HG03520 (cell line): ENCODE results near the gene GALNT16.
"Not testable (repeated sequence)": the region's sequence is repeated elsewhere in the genome, so short reads cannot be mapped to it uniquely, and the experiment has no call there.

Source experiments
- ATAC-seq: cut with Tn5 transposase; IDR thresholded peaks from one replicate; pipeline ENCODE4 v1.9.1; 2021; ENCODE audit warnings: mild to moderate bottlenecking, moderate library complexity; ENCODE audit not compliant: unreplicated experiment

Gene GALNT16

DNA sequence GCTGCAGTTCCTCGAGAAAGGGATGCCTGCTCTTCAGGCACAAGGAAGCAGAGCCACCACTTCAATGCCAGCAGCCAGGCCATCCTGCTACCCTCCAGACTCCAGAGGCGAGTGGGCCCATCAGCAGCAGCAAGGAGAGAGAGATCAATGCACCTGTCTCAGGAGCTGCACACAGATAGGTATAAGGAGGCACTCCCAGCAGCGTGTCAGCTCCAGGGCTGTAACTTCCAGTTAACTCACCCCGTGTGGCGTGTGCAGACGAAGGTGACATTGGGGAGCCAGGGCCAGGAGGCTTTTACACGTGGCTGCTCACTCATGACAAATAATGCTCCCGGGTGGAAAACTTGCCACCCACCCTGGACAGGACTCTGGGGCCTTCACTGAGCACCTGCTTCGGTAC lies 24.2 kb downstream of the GALNT16 start:
- no peak for ATAC-seq

DNA sequence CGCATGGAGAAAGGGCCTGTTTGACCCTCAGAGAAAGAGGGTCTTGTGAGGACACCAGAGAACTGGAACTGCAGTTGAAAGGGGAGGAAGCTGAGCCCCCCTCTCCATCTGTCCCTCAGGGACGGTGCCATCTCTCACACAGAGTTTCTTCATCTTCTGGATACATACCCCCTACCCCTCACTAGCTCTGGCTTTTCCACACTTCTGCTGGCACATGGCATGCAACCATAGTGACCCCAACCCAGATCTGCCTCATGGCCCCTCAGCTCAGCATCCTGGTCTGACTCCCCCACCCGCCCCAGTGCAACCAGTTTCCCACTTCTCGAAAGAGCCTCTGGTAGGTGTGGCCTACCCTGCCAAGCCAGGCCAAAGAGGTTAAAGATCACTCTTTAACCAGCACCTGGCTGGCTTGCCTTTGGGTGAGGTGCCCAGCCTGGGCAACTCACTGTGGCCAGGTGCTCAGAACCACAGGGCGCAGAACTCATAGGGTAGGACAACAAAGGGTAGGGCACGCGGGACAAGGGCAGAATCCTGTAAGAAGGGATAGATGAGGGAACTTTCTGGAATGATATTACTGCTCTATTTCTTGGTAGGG lies 25.8 kb downstream of the GALNT16 start:
- no peak for ATAC-seq

DNA sequence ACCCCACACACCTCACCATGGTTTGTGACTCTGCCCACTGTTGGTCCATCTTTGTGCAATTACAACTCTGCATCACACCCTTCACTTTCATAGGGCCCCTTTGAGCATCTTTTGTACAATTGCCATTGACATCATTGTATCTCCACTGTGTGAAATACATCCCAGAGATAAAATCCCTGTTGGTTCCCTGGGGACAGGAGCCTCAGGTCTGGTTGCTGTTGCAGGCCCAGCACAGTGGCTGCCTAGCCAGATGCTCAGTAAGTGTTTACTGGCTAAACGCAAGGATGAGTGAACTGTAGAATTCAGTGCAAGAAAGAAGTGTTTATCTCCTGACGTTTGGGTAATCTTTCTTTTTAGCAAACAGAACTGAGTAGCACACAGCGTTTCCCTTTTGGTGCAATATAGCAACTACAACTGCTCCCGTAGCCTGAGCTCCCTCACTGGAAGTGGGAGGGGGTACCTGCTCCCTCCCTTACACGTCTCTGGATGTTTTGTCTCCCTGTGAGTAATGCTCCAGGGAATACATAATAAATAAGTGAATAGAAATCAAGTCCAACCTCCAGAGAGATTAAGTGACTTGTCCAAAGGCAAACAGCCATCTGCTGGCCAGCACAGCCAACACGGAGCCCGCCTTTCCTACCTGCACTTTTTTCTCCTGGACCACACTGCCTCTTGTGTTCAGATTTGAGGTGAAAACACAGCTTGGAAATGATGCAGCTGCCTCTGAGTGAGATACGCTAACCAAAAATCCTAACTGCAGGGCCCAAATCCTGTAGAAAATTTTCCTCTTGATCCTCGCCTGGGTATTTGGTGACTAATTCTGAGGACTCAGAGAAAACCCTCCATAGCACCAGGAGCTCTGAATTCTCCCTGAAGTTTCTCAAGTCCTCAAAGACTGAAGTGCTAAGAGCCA lies 27.4 kb downstream of the GALNT16 start:
- ATAC-seq, result no peak

DNA sequence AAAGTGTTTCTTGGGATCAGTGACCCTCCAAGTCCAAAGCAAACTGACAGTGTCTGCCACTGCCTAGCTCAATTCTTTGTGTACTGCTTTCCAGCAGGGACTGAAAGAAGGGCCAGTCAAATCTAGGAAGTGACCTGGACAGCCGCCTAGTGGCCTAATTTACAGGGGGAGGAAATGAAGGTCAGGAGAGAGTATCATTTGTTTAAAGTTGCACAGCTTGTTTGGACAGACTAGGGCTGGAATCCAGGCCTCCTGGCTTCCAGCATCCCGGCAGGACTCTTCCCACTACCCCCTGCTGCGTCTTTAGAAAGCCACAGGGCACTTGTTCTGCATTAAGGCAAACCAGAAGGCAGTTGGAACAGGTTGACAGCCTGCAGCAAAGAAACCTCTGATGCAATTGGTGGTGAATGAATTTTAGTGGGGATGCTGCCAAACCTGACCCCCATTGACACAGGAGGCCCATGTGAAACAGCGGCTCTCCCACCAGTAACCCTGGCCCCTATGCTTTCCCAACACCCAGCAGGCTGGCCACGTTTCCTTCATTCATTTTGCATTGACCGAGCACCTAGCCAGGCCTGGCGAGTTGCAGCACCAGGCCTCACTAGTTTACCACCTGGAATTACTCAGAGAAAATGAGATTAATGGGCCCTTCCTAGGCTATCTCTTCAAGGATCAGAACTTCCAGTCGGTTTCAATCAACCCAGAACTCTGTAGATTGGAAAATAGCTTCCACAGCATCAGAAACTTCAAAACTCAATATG lies 28.2 kb downstream of the GALNT16 start:
- no peak for ATAC-seq

DNA sequence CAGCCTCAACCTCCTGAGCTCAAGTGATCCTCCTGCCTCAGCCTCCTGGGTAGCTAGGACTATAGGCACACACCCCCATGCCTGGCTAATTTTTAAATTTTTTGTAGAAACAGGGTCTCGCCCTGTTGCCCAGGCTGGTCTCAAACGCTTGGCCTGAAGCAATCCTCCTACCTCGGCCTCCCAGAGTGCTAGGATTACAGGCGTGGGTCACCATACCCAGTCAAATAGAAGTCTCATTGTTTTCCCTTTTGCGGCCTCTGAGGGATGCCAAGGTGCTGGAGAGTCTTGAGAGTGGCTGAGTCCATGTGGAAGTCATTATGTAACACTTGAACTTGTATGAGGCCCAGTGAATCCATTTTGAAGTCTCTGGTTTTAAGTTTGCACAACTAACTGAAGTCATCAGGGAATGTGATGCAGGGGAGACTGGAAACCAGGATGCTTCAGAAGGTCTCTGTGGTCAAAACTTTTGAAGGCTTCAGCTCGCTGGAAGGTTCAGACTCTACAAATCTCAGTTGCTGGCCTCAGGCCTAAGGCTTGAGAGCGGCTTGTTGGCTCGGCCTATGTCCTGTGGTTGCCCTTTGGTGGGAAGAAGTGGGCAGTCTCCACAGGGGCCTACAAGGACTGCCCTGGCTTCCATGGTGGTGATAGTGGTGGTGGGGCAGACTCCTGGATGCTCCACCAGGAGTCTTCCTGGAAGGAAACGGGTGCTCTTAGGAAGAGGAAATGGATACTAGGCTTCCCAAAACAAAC lies 29.2 kb downstream of the GALNT16 start:
- no peak for ATAC-seq

DNA sequence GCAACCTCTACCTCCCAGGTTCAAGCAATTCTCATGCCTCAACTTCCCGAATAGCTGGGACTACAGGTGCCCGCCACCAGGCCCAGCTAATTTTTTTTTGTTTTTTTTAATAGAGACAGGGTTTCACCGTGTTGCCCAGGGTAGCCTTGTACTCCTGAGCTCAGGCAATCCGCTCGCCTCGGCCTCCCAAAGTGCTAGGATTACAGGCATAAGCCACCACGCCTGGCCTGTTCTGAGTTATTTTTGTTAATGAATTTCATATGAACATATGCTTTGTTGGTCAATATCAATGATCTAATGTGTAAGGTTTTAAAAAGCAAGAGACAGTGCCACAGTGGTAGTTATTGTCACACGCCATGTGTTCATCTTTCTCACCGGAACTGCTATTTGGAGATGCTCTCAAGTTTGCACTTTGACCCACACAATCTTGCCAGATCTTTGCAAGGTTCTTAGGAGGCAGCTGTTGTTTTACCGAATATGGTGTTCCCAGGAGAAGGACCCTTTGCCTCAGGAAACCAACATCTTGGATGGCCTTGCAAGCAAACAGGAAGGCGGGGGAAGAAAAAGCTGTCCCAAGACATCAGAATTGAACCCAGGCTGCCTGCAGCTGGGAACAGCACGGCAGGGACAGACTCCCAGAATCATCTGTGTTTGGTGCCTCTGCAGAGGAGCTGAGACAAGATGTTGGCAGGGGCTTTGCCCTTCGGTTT lies 30.0 kb downstream of the GALNT16 start:
- no peak for ATAC-seq

DNA sequence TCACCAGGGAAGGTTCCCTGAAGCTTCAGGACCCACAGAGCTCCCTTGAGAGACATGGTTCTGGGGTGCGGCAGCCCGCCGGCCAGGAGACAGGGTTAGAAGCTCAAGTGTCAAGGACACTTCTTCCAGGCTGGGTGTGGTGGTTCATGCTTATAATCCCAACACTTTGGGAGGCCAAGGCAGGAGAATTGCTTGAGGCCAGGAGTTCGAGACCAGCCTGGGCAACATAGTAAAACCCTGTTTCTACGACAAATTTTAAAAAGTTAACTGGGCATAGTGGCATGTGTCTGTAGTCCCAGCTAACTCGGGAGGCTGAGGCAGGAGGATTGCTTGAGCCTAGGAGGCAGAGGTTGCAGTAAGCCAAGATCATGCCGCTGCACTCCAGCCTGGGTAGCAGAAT lies 30.9 kb downstream of the GALNT16 start:
- ATAC-seq, result not testable (repeated sequence)

DNA sequence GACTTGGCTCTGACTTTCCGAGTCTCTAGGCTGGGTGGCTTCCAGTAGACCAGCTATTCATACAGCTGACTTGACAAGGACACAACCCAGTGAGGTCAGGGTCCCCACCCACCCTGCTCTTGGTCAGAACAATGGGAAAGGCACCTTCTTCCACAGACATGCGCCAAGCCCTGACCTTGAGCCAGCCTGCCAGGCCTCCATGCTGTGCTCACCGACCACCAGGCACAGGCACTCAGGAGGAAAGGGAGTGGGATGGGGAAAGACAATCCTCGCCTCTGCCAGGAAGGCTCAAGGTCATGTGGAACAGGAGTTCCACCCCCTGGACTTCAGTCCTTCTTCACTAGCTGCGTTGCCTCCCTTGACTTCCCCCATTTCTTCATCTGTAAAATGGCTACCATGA lies 31.4 kb downstream of the GALNT16 start:
- no peak for ATAC-seq

DNA sequence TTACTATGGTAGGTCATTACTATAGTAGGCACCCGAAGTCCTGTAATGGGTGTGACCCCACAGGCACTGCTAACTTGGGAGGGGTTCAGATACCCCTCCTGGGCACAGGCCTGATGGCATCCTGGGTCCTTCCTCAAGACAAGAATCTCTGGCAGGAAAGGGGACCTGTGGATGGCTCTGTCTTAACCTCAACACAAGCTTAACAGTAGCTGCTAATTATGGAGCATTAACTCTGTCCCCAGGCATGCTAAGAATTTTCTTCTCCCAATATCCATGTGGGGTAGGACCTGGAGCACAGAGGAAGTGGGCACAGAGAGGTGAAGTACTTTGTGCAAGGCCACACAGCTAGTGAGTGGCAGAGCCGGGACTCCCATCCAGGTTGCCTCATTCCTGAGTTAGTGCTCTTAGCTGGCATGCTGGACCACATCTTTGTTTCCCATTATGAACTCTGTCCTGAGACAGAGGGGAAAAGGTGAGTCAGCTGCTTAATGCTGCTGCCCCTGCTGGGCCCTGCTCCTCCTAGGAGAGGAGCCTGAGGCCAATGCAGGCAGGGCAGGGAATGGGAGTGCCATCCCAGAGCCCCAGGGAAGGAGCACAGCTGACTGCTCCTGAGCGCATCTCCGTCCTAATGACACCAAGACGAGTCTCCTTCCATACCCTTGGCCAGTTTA lies 32.1 kb downstream of the GALNT16 start:
- ATAC-seq, result no peak

DNA sequence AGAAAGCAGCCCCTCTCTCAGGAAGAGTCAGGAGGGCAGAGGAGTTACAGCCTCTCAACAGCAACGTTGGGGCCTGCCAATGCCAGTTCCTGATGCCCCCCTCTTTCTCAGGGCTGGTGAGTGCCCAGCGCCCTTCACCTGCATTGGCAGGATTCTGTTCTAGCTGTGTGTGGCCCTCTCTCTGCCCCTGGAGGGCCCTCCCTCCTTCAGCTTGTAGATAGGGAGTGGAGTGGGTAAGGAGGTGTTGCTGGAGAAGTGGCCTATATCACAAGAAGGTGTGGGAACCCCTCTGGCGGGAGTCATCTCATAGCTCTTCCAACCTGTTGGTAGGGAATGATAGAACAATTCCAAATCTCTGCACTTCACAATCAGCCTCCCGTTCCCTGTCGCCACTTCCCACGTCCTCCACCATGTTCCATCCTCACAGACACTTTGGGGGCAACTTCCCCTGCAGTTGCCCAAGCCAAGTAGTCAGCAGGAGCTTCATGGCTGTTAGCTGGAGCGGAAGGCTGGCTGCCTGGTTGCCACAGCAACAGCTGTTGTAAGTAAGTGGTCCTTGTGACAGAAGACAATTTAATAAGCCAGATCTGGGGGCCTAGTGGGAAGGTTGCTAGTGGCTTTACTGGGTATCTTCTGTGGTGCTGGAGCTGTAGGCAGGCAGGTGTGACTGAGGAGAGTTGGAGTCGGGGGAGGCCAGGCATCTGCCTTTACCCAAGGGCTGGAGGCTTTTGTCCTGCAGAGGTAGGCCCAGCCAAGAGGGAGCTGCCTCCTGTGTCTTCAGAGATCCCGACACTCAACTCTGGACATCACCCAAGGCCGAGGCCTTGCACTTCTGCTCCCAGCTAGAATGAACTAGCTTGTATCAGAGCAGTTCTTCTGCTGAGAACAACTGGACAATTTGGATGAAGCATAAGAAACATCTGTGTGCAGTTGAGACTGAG lies 38.4 kb downstream of the GALNT16 start:
- no peak for ATAC-seq

DNA sequence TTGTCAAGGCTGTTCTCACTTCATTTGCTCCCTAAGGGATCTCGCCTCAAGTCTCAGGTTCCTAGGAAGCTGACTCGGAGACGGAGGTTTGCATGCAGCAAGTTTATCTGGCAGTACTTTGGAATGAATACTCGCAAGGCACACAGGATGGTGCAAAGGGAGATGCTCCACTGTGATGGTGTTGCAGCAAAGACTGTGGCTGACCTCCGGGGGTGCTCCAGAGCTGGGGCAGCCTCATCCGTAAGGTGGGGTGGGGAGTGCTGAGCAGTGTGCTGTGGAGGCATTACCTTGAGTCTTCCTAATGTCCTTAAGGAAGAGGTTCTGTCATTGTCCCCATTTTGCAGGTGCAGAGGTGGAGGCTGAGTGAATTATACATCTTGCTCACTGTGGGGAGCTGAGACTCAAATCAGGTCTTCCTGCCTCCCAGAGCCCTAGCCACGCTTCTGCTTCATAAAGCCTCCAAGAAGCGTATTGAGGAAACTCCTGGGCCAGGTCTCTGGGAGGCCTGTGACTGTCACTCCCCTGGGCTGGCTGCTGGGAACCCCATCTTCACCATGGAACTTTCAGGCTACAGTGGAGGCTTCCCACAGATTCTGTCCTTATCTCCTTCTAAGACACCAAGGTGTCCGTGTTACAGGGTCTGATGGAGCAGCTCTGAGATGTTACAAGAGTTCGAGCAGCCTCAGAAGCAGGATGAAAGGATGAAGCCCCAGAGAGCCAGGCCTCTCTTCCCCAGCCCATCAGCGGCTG lies 39.5 kb downstream of the GALNT16 start:
- ATAC-seq, result no peak

DNA sequence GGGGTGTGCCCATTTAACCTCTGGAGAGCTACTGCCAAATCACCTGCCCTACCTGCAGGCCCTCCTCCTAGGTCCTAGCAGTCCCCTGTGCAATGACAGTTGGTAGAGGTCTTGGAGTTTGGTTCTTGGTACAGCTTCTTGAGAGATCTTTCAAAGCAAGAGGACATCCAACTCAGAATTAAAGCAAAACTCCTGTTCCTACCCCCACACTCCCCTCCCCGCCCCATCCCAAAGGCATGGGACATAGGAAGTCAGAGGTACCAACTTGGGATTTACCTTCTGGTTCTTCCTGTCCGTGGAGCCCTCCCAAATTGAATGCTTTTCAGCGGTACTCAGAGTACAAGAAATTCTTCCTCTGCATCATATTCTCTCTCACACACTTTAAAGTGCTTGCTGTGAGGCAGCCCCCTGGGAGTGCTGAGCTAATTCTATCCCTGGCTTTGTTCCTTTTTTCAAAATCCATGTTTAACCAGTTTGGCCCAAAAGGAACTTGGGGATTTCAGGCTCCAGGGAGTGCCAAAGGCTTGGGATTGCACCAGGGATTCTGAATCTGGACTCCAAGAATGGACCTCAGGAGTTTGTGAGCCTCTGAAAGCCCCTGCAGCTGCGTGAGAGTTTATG lies 40.8 kb downstream of the GALNT16 start:
- ATAC-seq, result no peak

DNA sequence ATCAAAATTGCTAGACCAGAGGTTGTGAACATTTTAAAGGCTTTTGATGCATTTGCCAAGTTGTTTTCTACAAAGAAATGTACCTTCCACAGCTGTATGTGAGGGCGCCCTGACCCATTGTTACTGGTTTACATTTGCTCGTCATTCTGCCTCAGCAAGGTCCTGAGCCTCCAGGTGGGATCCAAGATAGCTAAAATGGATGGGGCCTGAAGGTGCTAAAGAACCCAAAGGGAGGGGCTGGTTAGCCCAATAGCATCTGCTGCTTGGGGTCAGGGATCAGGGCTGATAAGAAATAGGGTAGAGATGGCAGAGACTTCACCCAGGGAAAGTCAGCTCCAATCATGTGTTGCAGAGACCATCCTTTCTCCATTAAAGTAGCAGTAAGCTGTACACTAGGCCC lies 43.1 kb downstream of the GALNT16 start:
- ATAC-seq, result no peak

DNA sequence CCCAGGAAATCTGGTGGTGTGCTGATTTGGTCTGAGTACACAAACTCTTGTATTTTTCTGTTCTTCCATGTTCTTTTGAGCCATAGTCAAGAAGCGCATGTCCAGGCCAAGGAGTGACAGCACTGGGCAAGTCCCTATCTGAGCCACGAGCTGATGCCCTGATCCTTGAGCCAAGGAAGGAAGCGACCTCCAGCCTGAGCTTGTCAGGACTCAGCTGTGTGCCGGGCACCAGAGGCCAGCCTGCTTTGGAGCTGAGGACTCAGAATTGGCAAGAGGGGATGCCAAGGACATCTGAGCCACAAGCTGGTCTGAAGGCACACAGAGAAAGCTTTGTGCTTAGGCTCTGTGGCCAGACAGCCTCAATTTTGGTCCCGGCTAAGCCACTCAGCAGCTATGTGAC lies 52.6 kb downstream of the GALNT16 start:
- no peak for ATAC-seq

DNA sequence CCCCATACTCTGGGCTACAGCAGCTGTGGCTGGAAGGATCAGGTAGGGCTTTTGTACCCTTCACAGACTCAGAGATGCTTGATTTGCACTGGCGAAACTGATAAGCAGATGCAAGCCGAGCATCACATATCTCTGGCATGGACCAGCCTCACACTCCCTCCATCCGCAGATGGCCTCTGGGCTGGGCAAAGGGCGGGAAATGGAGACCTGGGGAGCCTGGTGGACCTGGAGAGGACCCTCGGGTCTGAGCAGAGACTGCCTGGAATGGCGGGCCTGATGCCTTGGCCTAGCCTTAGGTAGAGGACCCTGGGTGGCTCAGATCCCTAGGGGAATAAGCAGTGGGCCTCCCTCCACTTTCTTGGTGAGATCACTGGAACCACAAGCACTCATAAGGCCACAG lies 53.2 kb downstream of the GALNT16 start:
- no peak for ATAC-seq

DNA sequence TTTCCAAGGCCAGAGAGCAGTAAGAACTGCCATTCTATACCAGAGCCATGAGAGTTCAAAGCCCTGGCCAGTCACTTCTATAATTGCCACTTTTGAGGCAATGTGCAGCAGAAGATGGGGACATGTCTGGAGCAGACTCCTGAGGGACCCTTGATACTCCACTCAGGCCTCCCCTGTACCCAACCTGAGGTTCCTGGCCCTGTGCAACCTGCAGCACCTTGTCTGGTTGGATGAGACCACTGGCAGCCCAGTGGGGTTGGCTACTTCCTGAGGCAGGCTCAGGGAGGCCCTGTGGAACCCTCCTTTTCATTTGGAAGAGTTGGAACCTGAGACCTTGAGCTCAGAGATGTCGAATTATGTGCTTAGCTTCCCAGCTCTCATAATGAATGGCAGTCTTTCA lies 54.4 kb downstream of the GALNT16 start:
- ATAC-seq, result no peak

DNA sequence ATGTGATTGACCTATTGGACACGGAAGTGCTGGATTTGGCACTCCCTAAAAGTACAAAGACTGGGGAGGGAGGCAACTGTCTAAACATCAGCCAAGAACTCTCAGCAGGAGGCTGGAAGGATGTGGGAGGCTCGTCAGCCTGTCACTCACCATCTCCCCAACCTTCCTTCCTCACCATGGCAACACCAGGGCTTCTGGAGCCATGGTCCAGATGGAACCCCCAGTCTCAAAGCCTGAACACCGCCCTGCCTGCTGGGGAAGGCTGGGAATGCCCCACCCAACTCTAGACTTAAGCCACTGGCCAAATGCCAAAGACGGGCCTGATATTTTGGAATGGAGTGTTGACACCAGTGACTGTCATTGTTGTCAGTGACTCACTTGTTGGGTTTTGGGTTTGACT lies 55.3 kb downstream of the GALNT16 start:
- no peak for ATAC-seq
